Stimulated activated CD4-positive, alpha-beta T cell treated with anti-CD3 and anti-CD28 coated beads, Interleukin-4, amount 100 ng/mL, for 24 hours (primary cell): Measurements from ENCODE around the gene OSBPL5.

Source experiments
- DNase-seq: peaks from one replicate; pipeline ENCODE4 v3.0.0-alpha.2; 2020

The OSBPL5 gene

DNA sequence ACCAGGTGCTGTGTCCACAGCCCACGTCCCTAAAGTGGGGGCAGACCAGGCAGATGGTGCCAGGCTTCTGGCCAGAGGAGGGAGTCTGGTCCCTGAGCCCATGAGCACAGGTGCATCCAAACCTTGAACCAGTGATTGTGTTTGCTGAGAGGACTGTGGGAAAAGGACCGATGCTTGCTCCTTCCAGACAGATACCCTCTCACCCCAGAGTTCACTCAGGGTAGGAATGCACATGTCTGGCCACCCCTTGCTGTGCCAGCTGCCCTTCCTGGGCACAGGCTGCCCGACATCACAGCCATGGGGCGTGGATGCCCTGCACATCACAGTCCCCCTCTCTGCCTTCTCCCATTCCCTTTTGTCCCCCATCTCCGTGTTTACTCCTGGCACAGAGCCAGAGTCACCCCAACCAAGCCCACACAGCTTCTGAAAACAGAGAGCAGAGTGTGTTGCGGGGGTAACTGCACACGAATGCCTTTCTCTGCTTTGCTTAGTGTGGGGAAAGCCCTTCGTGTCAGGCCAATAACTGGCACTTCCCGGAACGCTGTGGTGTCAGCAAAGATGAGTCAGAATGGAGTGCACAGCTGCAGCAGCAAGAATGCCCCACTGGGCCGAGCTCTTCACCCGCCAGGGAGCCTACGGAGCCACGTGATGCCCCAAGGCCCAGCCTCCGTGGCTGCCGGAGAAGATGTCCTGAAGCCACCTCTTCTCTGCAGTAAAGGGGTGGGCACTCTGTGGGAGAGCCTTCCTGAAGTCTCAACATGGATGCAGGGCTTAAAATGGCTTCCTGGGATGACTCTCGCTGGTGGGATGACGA lies 115.5 kb downstream of the OSBPL5 start:
- DNase-seq: peak; percentile 77

DNA sequence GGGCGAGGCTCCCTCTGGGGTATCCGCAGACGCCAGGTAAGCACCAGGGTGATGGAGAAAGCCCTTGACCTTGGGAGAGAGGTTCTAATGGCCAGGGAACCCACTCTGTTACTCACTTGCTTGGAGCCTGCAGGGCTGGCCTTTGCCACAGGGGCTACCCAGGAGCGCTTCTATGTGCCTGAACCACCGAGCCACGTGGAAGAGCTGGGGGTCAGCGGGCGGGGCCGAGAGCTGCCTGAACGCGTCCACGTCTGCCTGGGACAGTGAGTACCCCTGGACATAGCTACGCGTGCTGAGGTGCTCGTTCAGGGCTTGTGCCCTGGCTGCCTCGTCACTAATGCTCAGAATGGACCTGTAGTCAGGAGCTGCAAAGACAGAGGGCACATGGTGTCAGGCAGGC lies 117.5 kb downstream of the OSBPL5 start:
- no peak for DNase-seq

DNA sequence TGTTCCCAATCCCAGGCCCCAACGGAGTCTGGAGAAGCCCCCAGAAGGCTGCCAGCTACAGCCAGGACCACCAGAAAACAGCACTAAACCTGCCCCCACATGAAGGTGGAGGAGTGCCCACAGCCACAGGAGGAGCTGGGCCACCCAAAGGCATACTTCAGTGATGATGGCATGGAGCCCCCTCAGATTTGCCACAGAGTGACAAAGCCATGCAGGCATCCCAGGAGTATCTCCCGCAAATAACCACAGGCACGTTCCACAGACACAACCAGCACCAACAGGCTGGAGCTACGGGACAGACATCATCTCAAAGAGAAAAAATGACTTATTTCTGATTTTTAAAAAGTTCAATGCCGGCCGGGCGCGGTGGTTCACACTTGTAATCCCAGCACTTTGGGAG lies 118.5 kb downstream of the OSBPL5 start:
- DNase-seq: no peak

DNA sequence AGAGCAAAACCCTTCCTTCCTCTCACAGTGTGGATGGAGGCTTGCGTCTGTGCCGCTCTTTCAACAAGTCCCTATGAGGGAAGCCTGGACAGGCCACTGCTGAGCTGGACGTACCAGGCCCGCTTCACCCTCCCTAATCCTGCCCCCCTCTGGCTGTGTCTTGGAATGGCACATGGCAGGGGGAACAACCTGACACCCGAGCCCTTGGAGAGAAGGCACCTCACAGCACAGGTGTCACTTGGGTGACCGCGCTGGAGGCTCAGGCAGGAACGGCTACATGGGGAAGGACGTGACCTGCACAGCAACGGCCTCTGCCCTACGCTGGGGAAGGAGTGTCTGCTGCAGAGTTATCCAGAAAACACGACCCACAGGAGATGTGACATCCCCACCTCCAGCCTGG lies 118.9 kb downstream of the OSBPL5 start:
- DNase-seq: no peak

DNA sequence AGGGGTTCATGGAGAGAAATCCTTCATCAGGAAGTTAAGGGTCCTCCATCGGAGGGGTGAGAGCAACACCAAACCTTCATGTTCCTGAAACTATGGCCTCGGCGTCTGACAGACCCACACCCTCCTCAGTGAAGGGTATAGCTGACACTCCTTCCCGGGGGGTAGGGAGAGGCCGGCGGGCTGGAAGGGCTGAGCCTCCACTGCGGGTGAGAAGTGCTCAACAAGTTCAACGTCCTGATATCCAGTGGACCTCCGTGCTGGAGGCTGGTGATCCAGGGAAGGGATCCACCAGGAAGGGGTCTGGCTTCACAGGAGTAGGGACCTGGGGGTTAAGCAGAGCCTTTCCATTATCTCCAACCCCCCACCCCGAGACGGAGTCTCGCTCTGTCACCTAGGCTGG lies 120.2 kb downstream of the OSBPL5 start:
- DNase-seq: no peak

DNA sequence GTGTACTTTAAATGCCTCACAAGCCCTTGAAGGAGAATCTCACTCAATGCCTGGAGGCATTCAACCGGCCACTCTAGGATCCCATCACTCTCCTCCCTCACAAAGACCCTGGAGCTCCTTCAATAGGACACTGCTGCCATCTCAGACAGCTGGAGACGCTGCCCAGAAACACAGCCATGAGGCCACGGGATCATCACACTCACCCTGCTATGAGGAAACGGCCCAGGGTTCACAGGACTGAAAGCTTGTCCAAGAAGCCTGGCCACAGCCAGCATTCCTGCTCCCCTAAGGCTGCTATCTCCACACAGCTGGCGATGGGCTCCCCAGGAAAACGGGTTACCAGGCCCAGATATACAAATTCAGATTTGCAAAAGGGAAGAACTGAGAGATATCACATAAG lies 121.1 kb downstream of the OSBPL5 start:
- DNase-seq: no peak

DNA sequence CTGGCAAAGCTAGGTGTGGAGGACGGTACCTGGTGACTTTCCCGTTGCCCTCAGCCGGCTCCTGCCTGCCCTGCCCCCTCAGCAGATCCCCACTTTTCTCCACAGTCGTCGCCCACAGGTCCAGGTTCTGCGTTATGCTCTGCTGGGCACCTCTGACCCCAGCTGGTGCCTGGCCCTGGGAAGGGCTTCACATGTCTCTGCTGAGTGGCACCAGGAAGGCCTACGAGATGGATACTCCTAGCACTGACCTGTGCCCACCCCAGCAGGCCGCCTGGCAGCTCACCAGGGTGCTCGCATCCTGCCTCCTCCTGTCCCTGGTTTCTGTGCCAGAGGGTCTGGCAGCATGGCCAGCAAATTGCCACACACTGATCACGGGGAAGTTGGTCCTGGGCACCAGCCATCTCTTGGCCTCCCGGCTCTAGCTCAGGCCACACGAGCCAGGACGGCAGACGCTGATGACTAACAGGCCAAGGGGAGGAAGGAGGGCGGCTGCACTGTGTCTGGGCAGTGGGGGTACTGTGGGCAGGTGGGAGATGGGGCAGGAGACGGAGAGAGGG lies 121.7 kb downstream of the OSBPL5 start:
- DNase-seq: no peak

DNA sequence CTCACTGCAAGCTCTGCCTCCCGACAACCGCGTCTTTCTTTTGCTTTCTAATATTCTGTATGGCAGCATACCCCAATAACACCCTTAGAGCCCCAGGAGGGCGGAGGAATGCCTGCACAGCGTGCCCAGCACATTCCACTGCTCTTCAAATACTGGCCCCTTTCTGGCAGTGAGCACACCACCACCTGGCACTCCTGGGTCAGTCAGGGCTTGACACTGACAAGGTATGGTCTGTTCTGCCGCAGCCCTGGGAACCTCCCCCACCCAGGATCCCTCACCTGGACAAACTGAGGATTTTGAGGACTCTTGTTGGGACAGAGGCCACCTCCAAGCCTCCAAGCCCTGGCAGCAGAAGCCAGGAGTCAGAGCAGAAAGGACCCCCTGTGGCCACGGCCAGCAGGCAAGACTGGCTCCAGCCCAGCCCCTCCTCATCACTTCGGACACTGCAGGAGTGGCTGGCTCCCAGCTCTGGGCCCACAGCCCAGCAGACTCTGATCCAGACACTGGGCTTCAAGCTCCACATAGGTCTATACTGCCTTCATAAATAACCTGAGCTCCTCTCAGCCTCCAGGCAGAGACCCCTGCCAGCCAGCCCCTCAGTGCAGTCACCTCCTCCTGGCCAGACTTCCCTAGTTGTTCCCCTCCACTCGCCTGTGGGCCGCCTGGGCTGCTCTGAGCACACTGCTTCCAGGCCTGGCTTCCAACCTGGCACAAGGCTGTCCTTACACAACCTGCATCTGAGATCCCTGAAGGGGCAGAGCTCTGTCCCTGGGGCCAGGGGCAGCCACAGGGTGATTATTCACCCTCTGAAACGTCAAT lies 122.4 kb downstream of the OSBPL5 start:
- DNase-seq: no peak

DNA sequence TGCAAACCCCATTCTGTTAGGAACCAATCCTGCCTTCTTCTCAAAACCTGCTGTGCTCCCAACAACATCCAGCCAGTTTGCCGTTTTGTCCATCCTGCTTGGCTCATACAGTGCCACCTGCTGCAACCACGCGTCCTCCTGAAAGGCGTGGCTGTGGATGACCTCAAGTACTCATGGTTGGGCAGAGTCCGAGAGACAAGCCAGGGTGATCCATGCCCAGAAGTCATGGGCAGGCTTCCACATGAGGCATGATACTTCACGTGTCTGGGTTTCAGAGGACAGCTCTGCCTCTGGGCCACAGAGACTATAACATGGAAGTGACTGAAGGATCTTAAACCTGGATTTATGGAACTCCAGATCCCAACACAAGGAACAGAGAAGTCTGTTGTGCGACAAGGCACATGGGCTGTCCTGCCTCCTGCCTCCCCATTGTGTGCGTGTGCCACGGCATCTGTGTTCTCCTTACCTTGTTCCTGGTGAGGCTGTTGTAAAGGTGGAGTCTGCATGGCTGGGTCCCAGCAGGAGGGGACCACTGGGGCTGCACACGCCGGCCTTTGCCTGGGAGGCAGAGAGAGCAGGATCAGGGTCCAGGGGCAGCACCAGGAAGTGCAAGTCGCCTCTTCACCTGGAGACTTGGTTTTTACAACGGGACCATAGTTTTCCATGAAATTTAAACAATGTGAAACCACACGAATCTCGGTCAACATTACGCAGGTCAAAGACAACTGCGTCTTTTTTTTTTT lies 123.2 kb downstream of the OSBPL5 start:
- no peak for DNase-seq

DNA sequence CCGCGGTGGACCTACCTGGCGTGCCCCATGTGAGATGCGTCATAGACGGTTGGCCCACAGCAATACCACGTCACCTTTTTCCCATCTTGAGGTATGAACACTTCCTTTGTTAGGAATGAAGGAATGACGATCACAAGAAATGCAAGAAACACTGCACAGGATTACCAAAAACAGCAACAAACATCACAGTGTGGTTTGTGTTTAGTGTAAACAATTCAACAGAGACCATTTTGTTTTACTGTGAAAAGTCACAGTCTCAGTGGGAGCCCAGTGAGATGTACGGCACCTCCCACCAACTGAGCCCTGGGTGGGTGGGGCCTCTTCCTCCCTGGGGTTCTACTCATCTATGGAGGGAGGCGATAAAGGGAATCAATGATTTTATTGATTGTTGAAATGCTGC lies 124.2 kb downstream of the OSBPL5 start:
- no peak for DNase-seq

DNA sequence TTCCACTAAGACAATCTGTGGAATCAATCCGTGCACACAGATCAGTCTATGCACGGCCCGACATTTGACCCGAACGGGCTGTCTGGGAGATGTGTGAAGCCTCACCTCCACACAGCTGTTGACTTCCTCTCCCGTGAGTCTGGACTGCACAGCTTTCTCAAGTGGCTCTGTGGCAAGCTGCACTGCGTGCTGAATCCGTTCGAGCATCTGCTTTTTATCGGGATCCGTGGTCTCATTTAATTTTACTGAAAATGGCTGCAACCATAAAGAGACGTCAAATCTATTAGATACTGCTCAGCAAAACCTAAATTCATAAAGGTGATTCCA lies 127.2 kb downstream of the OSBPL5 start:
- no peak for DNase-seq
